TTC549 (cell line): ENCODE results near the gene CAMK1D.
"Not testable (repeated sequence)": the region's sequence is repeated elsewhere in the genome, so short reads cannot be mapped to it uniquely, and the experiment has no call there.

ENCODE experiments used
- FAIRE-seq: peaks from 2 replicates; lab custom pipeline; 2012; peaks lifted over from hg19 to GRCh38; lab: Jason Lieb, UNC

CAMK1D gene

GRCh38 chr10:12470719-12471118 lies 121.4 kb downstream of the CAMK1D start:
- no peak for FAIRE-seq

GRCh38 chr10:12471135-12471534 lies 121.8 kb downstream of the CAMK1D start:
- FAIRE-seq = no peak

GRCh38 chr10:12473491-12473890 lies 124.1 kb downstream of the CAMK1D start:
- FAIRE-seq = no peak

- FAIRE-seq = no peak
Observed at GRCh38 chr10:12474727-12475412, 125.5 kb downstream of the CAMK1D start.

GRCh38 chr10:12476656-12477055 lies 127.3 kb downstream of the CAMK1D start:
- no peak for FAIRE-seq

- no peak for FAIRE-seq
Observed at GRCh38 chr10:12479437-12479844, 130.1 kb downstream of the CAMK1D start.

GRCh38 chr10:12479924-12480323 lies 130.6 kb downstream of the CAMK1D start:
- FAIRE-seq = no peak

GRCh38 chr10:12480440-12480839 lies 131.1 kb downstream of the CAMK1D start:
- FAIRE-seq = no peak

GRCh38 chr10:12481924-12482323 lies 132.6 kb downstream of the CAMK1D start:
- no peak for FAIRE-seq

GRCh38 chr10:12482587-12482986 lies 133.2 kb downstream of the CAMK1D start:
- no peak for FAIRE-seq

- no peak for FAIRE-seq
Observed at GRCh38 chr10:12484002-12484918, 134.9 kb downstream of the CAMK1D start.

- FAIRE-seq = no peak
Observed at GRCh38 chr10:12484941-12485805, 135.8 kb downstream of the CAMK1D start.

GRCh38 chr10:12487366-12487765 lies 138.0 kb downstream of the CAMK1D start:
- FAIRE-seq = no peak

- FAIRE-seq = no peak
Observed at GRCh38 chr10:12488626-12489025, 139.3 kb downstream of the CAMK1D start.

GRCh38 chr10:12489357-12489756 lies 140.0 kb downstream of the CAMK1D start:
- no peak for FAIRE-seq

GRCh38 chr10:12489806-12490205 lies 140.5 kb downstream of the CAMK1D start:
- no peak for FAIRE-seq

GRCh38 chr10:12490963-12491362 lies 141.6 kb downstream of the CAMK1D start:
- no peak for FAIRE-seq

GRCh38 chr10:12491491-12491890 lies 142.1 kb downstream of the CAMK1D start:
- no peak for FAIRE-seq

GRCh38 chr10:12492016-12492415 lies 142.7 kb downstream of the CAMK1D start:
- no peak for FAIRE-seq

- FAIRE-seq = not testable (repeated sequence)
Observed at GRCh38 chr10:12497046-12497445, 147.7 kb downstream of the CAMK1D start.

- no peak for FAIRE-seq
Observed at GRCh38 chr10:12499076-12499986, 150.0 kb downstream of the CAMK1D start.
